Panc1 (cell line): ENCODE measurements around the gene RNF19B.

Source experiments
- SIN3A ChIP-seq: IDR thresholded peaks from 2 replicates; pipeline ENCODE4 v1.6.1; 2012; ENCODE audit warnings: low read depth, mild to moderate bottlenecking, low read length, moderate library complexity, borderline replicate concordance; ENCODE audit not compliant: insufficient read depth
- TF ChIP-seq, protein P1 (sequence below): fragments of 450-650 bp; IDR thresholded peaks from 2 replicates; pipeline ENCODE4 v1.5.1; 2017; ENCODE audit warnings: mild to moderate bottlenecking

DNA sequence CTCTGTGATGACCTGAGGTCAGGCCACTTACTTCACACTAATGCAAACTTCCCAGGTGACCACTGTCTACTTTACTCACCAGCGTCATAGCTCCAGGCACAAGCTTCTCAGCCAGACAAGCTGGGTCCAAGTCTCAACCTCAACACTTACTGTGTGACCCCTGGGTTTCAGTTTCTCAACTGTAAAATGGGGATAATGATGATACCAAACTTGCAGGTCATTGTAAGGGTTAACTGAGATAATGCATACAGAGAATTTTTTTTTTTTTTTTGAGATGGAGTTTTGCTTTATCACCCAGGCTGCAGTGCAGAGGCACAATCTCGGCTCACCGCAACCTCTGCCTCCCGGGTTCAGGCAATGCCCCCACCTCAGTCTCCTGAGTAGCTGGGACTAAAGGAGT is 37.4 kb upstream of the RNF19B start:
- TF ChIP-seq, protein P1, sequence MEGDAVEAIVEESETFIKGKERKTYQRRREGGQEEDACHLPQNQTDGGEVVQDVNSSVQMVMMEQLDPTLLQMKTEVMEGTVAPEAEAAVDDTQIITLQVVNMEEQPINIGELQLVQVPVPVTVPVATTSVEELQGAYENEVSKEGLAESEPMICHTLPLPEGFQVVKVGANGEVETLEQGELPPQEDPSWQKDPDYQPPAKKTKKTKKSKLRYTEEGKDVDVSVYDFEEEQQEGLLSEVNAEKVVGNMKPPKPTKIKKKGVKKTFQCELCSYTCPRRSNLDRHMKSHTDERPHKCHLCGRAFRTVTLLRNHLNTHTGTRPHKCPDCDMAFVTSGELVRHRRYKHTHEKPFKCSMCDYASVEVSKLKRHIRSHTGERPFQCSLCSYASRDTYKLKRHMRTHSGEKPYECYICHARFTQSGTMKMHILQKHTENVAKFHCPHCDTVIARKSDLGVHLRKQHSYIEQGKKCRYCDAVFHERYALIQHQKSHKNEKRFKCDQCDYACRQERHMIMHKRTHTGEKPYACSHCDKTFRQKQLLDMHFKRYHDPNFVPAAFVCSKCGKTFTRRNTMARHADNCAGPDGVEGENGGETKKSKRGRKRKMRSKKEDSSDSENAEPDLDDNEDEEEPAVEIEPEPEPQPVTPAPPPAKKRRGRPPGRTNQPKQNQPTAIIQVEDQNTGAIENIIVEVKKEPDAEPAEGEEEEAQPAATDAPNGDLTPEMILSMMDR: no peak
- TF ChIP-seq SIN3A: no peak
